Measurements from ENCODE around the gene MRPL43. TPM values are rescaled to one million over a fixed set of nuclear protein-coding genes. Genes with fewer than 3 reads are reported as not detected.
"Not testable (repeated sequence)": the region's sequence is repeated elsewhere in the genome, so short reads cannot be mapped to it uniquely, and the experiment has no call there.

MRPL43 gene
- total and polyA plus RNA-seq, 9 donors: 56.6 to 126 (median 83.3) TPM

DNA sequence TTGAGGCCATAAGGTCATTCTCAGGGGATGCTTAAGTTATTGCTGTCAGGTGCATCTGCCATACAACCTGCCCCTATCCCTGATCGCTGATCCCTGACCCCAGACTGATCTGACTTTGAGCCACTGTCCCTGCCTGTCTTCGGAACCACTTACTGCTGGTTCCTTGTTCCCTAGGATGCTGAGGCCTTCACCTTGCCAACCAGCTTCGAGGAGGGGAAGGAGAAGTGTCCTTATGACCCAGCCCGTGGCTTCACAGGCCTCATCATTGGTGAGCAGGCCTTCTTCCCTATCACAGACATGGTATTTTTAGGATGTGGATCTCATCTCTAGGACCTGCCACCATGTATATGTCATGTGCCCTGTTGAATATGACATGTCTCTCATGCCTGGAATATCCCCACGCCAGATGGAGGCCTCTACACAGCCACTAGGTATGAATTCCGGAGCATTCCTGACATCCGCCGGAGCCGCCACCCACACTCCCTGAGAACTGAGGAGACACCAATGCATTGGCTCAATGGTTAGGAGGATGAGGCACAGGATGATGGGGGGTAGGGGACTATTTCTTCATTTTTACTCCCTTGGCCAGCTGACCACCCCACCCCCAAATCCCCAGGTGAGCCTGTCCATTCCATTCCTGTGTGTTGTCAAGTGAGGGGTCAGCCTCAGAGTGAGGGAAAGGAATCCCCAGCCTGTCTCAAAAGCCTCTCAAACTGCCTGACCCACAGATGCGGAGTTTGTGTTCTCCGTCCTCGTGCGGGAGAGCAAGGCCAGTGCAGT is 9.0 kb downstream of the MRPL43 start:
- Histone ChIP-seq H3K27me3 (no peaks in the 10 kb centered on the region), H3K36me3 (no peaks in the 10 kb centered on the region), H3K4me1 (ENCODE audit: insufficient read depth) (no peaks in the 10 kb centered on the region), H3K27ac (no peak overlapping the region), H3K9me3 (no peaks in the 10 kb centered on the region), H3K4me3 (no peak overlapping the region)
- intact Hi-C loops (cut with DNase I): no loop called here
- WGBS, 3 donors: 83 to 85% (median 84%) methylated on average over 13 of the region's 13 CpGs
- TF ChIP-seq, protein P1, sequence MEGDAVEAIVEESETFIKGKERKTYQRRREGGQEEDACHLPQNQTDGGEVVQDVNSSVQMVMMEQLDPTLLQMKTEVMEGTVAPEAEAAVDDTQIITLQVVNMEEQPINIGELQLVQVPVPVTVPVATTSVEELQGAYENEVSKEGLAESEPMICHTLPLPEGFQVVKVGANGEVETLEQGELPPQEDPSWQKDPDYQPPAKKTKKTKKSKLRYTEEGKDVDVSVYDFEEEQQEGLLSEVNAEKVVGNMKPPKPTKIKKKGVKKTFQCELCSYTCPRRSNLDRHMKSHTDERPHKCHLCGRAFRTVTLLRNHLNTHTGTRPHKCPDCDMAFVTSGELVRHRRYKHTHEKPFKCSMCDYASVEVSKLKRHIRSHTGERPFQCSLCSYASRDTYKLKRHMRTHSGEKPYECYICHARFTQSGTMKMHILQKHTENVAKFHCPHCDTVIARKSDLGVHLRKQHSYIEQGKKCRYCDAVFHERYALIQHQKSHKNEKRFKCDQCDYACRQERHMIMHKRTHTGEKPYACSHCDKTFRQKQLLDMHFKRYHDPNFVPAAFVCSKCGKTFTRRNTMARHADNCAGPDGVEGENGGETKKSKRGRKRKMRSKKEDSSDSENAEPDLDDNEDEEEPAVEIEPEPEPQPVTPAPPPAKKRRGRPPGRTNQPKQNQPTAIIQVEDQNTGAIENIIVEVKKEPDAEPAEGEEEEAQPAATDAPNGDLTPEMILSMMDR (IDR thresholded peaks at IDR 0.05): no peak
- TF ChIP-seq EP300 (IDR thresholded peaks at IDR 0.05) (no peak), POLR2A (IDR thresholded peaks at IDR 0.05) (no peak)
- DNase-seq: peak in 1 of 5 donors; percentile 19

DNA sequence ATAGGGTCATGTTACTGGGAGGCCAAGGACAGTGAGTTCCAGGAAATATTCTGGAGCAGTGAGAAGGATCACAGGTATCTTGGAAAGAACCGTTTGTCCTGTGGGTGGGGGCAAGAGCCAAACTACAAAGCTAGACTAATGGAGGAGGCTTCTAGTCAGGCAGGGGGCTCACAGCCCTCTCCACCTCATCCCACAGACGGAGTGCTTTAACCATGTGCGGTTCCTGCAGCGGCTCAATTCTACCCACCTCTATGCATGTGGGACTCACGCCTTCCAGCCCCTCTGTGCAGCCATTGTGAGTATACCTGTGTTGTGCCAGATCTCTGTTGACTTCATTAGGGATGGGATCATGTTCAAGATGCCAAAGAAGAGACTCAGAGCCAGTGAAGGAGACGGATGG is 9.9 kb downstream of the MRPL43 start:
- no peaks in the 10 kb centered on the region for H3K4me1 ChIP-seq (ENCODE audit: insufficient read depth)
- peak in 1 of 5 donors; percentile 13 for DNase-seq
- intact Hi-C loops (cut with DNase I): no loop called here
- no peaks in the 10 kb centered on the region for H3K36me3 ChIP-seq
- 69 to 77% (median 72%) methylated on average over 6 of the region's 6 CpGs for WGBS, 3 donors
- no peaks in the 10 kb centered on the region for H3K9me3 ChIP-seq
- H3K4me3 ChIP-seq: no peak overlapping the region
- H3K27ac ChIP-seq: no peak overlapping the region
- no peaks in the 10 kb centered on the region for H3K27me3 ChIP-seq
- no peak for TF ChIP-seq EP300 (IDR thresholded peaks at IDR 0.05)
- TF ChIP-seq, protein P1 (IDR thresholded peaks at IDR 0.05): no peak
- TF ChIP-seq POLR2A (IDR thresholded peaks at IDR 0.05): no peak

DNA sequence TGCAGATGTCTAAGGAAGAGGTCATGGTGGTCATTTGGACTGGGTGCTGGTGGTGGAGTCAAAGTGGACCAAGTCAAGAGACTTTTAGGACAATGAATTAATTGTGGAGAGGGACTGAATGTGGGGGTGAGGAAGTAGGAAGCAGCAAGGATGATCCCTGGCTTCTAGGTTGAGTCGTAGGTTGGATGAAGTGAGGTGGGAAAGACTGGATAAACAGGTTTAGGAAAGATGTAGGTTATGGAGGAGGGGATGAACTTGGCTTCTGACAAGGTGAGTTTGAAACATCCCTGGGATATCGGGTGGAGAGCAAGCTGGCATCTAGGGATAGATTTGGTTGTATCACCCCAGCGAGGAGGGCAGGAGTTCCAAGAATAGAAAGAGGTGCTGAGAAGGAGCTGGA is 10.4 kb downstream of the MRPL43 start:
- intact Hi-C loops (cut with DNase I): no loop called here
- H3K4me3 ChIP-seq: no peak overlapping the region
- TF ChIP-seq, protein P1 (IDR thresholded peaks at IDR 0.05): no peak
- TF ChIP-seq EP300 (IDR thresholded peaks at IDR 0.05) (no peak), POLR2A (IDR thresholded peaks at IDR 0.05) (no peak)
- H3K4me1 ChIP-seq (ENCODE audit: insufficient read depth): no peaks in the 10 kb centered on the region
- no peaks in the 10 kb centered on the region for H3K9me3 ChIP-seq
- H3K27ac ChIP-seq: no peak overlapping the region
- no peak for DNase-seq
- no peaks in the 10 kb centered on the region for H3K36me3 ChIP-seq
- WGBS, 3 donors: 83 to 87% (median 86%) methylated on average over 3 of the region's 3 CpGs
- H3K27me3 ChIP-seq: no peaks in the 10 kb centered on the region

DNA sequence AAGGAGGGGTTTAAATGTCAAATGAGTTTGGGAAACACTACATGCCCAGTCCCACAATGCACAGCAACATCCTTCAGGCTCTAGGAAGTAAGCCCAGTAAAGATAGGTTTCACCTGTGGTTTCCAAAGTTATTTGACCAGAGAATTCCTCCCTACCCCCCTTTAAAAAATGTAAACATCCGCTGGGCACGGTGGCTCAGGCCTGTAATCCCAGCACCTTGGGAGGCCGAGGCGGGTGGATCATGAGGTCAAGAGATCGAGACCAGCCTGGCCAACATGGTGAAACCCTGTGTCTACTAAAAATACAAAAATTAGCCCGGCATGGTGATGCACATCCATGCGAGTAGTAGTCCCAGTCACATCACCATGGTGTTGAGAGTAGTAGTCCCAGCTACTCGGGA is 11.9 kb downstream of the MRPL43 start:
- intact Hi-C loops (cut with DNase I): not testable (repeated sequence)
- peak in 1 of 5 donors; percentile 7 for DNase-seq

DNA sequence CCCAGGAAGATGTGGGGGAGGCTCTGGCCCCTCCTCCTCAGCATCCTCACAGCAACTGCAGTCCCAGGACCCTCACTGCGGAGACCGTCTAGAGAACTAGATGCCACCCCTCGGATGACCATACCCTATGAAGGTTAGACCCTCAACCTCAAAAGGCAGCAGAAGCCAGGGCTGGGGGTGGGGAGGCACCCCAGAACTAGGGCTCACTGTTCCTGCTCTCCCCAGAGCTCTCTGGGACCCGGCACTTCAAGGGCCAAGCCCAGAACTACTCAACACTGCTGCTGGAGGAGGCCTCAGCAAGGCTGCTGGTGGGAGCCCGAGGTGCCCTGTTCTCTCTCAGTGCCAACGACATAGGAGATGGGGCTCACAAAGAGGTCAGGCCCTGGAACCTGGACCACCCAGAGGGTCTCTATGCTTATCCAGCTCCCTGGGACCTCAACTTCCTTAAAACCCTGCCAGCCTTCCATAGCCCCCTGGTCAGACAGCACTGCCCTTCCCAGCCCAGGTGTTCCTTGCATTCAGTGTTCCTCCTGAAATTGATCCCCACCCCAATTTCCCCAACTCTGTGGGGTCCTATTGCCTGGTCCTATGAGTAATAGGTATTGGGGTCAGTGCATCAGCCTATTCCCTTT is 14.3 kb downstream of the MRPL43 start:
- 86 to 98% (median 87%) methylated on average over 6 of the region's 6 CpGs for WGBS, 3 donors
- no peak for TF ChIP-seq EP300 (IDR thresholded peaks at IDR 0.05)
- TF ChIP-seq, protein P1 (IDR thresholded peaks at IDR 0.05): no peak
- no peak for TF ChIP-seq POLR2A (IDR thresholded peaks at IDR 0.05)

More for the DNA sequence above, 11.9 kb downstream of the MRPL43 start:
- not testable (repeated sequence) for H3K4me1 ChIP-seq (ENCODE audit: insufficient read depth); H3K4me3 ChIP-seq; H3K9me3 ChIP-seq; H3K27ac ChIP-seq; H3K27me3 ChIP-seq; H3K36me3 ChIP-seq
- 71 to 76% (median 73%) methylated on average over 8 of the region's 8 CpGs for WGBS, 3 donors

More for the DNA sequence above, 14.3 kb downstream of the MRPL43 start:
- H3K4me1 ChIP-seq (ENCODE audit: insufficient read depth): peaks cover 8% of the 10 kb centered on the region
- H3K36me3 ChIP-seq: no peaks in the 10 kb centered on the region
- H3K4me3 ChIP-seq: no peak overlapping the region
- intact Hi-C loops (cut with DNase I): no loop called here
- H3K9me3 ChIP-seq: no peaks in the 10 kb centered on the region
- DNase-seq: no peak
- H3K27ac ChIP-seq: no peak overlapping the region
- no peaks in the 10 kb centered on the region for H3K27me3 ChIP-seq

Data from ovary (tissue), 9 donors.